COLO829 (cell line): ENCODE measurements around the gene ATP13A3.
A peak's percentile ranks its signal among the peaks of the same experiment; 100 is the strongest.

Source experiments
- DNase-seq: peaks from one replicate; pipeline ENCODE4 v3.0.0; 2012; ENCODE audit warnings: low spot score

The ATP13A3 gene

DNA sequence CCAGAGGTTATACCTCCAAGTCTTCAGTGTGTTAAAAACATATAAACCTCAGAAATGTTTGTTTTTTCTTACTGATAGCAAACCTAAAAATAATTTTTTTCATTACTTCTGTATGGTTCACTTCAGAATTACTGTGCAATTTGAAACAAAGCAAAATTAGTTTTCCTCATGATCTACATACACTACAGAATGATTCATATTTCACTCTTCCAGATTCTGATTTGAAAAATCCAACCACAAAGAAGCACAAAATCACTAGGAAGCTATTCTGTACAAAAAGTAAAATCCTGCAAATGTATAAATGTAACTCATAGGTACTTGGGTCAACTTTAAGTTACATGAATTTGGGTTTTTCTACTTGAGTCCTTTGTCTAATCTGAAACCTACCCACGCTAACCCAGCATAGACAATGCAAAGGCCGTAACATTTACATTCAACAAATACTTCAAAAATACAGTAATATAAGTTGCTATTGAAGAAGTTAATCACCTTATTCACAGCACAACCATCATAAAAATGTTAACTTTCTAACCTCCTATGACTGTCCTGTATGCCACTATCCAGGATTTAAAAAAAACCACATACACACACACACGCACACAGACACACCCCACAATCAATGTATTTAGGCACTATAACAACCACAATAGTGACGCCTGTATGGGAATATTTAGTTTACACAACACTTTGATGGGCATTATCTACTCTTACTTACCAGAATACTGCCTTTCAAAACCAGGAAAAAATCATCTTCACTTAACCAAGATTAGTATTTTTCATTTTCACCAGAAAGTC, 11.5 kb downstream of the ATP13A3 start:
- DNase-seq, result no peak

GRCh38 chr3:194474675-194475074, 12.1 kb downstream of the ATP13A3 start:
- DNase-seq, result no peak

GRCh38 chr3:194472290-194472920, 14.4 kb downstream of the ATP13A3 start:
- DNase-seq, result peak; percentile 78

GRCh38 chr3:194471863-194472262, 14.9 kb downstream of the ATP13A3 start:
- no peak for DNase-seq

GRCh38 chr3:194470615-194471014, 16.2 kb downstream of the ATP13A3 start:
- no peak for DNase-seq

DNA sequence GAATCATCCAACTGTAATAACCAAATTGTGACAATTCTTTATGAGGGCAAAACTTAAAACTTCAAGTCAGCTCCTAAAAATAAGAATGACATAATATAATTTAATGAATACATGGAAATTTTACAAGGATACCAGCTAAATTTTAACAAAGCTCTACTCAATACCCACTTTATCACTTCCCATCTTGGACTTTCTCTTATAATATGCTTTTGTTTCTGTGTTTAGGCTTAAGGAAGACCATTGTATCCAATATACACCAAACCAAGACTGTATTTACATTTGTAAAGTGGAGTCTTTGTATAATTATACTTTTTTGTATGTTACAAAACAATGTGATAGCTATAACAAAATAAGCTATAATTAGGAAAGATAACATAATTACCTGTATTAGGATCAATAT, 16.8 kb downstream of the ATP13A3 start:
- DNase-seq, result peak; percentile 62

- DNase-seq, result no peak
Observed at GRCh38 chr3:194468086-194468485, 18.7 kb downstream of the ATP13A3 start.

- DNase-seq, result no peak
Observed at GRCh38 chr3:194466761-194467356, 19.9 kb downstream of the ATP13A3 start.

GRCh38 chr3:194465920-194466570, 20.8 kb downstream of the ATP13A3 start:
- no peak for DNase-seq

GRCh38 chr3:194465246-194465645, 21.6 kb downstream of the ATP13A3 start:
- no peak for DNase-seq

GRCh38 chr3:194464692-194465091, 22.1 kb downstream of the ATP13A3 start:
- no peak for DNase-seq

- DNase-seq, result no peak
Observed at GRCh38 chr3:194462936-194463335, 23.9 kb downstream of the ATP13A3 start.

DNA sequence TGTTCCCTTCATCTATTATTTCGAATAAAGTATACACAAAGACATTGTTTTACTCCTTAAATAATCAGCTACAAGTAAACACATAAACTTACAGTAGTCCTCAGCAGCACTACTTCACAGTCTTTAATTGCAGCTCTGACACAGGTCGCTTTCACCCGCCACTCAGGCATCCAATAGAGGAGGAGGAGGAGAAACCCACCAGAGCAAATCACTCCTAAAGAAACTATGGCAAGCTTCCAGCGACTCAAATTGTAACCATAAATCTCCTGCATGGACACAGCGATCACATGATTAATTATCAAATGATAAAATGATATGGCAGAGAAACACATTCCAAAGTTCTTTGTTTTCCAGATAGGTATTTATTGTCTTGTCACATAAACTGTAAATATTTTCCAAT, 26.2 kb downstream of the ATP13A3 start:
- DNase-seq, result no peak

DNA sequence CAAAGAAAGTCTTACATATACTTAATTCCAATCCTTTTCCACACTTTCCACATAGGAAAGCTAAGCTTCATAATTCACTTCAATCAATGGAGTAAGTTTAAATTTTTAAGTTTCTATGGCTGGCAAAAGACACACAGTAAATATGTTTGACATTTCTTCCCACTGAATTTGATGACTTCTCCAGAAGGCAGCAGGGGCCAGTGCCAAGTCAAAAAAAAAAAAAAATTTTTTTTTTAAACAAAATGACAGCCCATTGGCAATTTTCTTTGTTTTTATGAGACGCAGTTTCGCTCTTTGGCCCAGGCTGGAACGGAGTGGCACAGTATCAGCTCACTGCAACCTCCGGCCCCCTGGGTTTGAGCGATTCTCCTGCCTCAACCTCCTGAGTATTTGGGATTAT, 28.7 kb downstream of the ATP13A3 start:
- no peak for DNase-seq

- DNase-seq, result no peak
Observed at GRCh38 chr3:194455481-194455880, 31.3 kb downstream of the ATP13A3 start.

- no peak for DNase-seq
Observed at GRCh38 chr3:194450341-194450740, 36.5 kb downstream of the ATP13A3 start.

DNA sequence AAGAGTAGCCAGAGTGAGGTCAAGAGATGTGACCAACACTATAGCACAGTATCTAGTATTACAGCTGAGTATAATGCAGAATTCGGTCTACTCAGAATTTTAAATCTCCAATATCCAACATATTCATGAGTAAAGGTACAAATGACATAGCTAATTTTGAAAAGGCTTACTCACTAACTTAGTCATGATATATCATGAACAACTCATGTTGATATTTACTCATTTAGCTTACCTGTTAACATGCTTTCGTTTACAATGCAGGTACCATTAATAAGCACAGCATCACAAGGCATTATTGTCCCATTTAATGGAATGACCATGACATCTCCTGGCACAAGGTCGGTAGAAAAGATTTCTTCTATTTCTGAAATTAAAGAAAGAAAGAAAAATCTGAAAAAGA, 36.9 kb downstream of the ATP13A3 start:
- DNase-seq, result no peak

- no peak for DNase-seq
Observed at GRCh38 chr3:194447657-194448056, 39.1 kb downstream of the ATP13A3 start.

GRCh38 chr3:194447161-194447560, 39.6 kb downstream of the ATP13A3 start:
- DNase-seq, result no peak

DNA sequence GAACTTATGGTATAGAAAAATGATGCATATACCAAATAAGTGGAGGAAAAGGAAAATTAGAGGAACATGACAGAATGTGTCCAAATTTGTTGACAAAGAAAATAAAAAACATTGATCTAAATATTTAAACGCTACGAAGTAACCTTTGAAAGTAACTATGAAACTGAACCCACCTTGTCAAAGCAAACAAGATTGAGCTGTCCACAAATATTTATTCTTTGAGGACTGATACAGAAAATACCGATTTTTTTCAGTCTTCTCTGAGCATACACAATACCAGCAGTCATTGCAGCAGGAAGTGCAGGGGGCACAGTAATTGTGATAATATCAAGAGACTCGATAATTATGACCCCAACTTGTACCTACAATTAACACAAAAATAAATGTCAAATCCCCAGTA, 40.0 kb downstream of the ATP13A3 start:
- no peak for DNase-seq

DNA sequence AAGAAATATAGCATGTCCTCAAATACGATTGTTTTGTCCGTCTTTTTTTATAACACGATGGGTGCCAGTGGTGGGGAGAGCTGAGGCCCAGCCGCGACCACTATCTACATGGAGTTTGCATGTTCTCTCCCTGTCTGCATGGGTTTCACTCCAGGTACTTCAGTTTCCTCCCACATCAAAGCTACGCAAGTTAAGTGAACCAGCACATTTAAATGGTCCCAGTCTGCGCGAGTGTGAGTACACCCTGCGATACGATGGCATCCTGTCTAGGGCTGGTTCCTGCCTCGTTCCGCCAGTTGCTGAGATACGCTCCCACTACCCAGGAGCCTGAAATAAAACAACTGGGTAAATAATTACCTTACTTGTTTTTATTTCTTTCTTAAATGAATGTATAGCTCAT, 40.6 kb downstream of the ATP13A3 start:
- no peak for DNase-seq

DNA sequence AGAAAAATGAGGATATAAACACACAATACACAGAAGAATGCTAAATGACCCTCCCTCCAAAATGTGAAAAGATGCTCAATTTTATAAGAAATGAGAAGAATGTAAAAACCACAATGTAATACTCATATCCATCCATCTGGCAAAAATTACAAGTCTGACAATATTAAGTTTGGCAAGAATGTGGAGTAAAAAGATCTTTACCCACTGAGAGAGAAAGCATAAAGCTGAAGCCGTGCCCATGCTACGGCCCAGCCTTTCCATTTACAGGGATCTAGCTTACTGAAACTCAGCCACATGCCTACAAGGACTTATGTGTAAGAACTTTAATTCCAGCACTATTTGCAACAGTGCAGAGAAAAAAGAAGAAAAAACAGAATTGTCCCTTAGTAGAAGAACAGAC, 42.9 kb downstream of the ATP13A3 start:
- no peak for DNase-seq

DNA sequence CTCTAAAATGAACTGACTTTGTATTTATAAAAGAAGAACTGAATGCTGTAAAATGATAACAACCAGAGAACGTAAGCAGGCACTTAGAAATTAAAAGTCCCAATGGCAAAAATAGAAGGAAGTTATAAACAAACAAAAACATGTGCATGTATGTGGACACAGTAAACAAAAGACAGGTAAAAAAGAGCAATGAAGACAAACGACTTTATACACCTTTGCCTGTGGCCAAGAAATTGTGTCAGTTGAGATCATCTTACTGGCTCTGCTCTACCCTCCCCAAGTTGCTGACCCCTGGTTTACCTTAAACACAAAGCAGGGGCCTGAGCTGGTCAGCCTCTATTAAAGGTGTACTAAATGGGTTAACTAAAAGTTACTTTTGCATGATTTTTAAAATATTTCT, 46.0 kb downstream of the ATP13A3 start:
- no peak for DNase-seq
